ENCODE results near the gene RNF186.

DNA sequence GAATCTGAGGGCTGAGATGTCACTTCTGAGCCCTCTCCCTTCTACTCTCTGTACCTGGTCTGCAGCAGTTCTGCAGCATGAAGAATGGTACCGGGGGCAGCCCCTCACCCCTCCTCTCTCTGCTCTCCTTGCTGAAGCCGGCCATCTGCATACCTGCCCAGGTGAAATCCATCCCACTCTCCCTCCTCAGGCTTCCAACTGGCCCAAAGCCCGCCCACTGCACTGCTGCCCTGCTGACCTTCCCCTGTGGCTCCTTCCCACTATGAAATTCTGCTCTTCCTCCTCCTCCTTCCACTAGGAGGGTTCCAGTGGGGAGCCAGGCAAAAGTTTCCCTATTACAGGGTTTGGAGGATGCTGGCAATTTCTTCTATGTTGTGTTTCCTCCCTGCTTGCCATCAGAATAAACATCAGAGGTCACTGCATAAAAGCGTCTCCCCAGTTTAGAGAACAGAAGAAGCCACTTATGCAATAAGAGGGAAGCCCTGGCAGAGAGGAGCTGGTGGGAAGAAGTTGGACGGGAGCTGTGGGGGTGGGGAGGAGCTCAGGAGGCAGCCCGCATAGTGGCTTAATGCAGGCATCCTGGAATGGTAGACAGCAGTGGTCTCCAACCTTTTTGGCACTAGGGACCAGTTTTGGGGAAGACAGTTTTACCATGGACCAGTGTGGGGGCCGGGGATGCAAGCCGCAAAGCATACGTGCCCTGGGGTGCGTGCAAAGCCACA is 45.7 kb downstream of the RNF186 start:
- TF ChIP-seq, protein P1, sequence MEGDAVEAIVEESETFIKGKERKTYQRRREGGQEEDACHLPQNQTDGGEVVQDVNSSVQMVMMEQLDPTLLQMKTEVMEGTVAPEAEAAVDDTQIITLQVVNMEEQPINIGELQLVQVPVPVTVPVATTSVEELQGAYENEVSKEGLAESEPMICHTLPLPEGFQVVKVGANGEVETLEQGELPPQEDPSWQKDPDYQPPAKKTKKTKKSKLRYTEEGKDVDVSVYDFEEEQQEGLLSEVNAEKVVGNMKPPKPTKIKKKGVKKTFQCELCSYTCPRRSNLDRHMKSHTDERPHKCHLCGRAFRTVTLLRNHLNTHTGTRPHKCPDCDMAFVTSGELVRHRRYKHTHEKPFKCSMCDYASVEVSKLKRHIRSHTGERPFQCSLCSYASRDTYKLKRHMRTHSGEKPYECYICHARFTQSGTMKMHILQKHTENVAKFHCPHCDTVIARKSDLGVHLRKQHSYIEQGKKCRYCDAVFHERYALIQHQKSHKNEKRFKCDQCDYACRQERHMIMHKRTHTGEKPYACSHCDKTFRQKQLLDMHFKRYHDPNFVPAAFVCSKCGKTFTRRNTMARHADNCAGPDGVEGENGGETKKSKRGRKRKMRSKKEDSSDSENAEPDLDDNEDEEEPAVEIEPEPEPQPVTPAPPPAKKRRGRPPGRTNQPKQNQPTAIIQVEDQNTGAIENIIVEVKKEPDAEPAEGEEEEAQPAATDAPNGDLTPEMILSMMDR (IDR thresholded peaks at IDR 0.05; ENCODE audit: poor library complexity, severe bottlenecking) = no peak
- TF ChIP-seq, protein P2, sequence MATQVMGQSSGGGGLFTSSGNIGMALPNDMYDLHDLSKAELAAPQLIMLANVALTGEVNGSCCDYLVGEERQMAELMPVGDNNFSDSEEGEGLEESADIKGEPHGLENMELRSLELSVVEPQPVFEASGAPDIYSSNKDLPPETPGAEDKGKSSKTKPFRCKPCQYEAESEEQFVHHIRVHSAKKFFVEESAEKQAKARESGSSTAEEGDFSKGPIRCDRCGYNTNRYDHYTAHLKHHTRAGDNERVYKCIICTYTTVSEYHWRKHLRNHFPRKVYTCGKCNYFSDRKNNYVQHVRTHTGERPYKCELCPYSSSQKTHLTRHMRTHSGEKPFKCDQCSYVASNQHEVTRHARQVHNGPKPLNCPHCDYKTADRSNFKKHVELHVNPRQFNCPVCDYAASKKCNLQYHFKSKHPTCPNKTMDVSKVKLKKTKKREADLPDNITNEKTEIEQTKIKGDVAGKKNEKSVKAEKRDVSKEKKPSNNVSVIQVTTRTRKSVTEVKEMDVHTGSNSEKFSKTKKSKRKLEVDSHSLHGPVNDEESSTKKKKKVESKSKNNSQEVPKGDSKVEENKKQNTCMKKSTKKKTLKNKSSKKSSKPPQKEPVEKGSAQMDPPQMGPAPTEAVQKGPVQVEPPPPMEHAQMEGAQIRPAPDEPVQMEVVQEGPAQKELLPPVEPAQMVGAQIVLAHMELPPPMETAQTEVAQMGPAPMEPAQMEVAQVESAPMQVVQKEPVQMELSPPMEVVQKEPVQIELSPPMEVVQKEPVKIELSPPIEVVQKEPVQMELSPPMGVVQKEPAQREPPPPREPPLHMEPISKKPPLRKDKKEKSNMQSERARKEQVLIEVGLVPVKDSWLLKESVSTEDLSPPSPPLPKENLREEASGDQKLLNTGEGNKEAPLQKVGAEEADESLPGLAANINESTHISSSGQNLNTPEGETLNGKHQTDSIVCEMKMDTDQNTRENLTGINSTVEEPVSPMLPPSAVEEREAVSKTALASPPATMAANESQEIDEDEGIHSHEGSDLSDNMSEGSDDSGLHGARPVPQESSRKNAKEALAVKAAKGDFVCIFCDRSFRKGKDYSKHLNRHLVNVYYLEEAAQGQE (IDR thresholded peaks at IDR 0.05; ENCODE audit: borderline replicate concordance) = no peak
- TF ChIP-seq EZH2 (IDR thresholded peaks at IDR 0.05; ENCODE audit: borderline replicate concordance, insufficient read depth, low read length, poor library complexity, severe bottlenecking) (no peak), TAF1 (IDR thresholded peaks at IDR 0.05; ENCODE audit: low read depth) (no peak), POLR2AphosphoS5 (IDR thresholded peaks at IDR 0.05) (no peak), RAD21 (conservative IDR thresholded peaks at IDR 0.05) (no peak), EP300 (conservative IDR thresholded peaks at IDR 0.05; ENCODE audit: poor library complexity, severe bottlenecking) (no peak), SMC3 (conservative IDR thresholded peaks at IDR 0.05; ENCODE audit: poor library complexity) (no peak), MXI1 (conservative IDR thresholded peaks at IDR 0.05; ENCODE audit: poor library complexity, severe bottlenecking) (no peak)

Measured in neural cell (in vitro differentiated cells).